ENCODE measurements around the gene RPS19BP1. TPM values are rescaled to one million over a fixed set of nuclear protein-coding genes. Genes with fewer than 3 reads are reported as not detected.

RPS19BP1 gene
- total and polyA plus RNA-seq, 12 donors = 31.3 to 222 (median 41.8) TPM

DNA sequence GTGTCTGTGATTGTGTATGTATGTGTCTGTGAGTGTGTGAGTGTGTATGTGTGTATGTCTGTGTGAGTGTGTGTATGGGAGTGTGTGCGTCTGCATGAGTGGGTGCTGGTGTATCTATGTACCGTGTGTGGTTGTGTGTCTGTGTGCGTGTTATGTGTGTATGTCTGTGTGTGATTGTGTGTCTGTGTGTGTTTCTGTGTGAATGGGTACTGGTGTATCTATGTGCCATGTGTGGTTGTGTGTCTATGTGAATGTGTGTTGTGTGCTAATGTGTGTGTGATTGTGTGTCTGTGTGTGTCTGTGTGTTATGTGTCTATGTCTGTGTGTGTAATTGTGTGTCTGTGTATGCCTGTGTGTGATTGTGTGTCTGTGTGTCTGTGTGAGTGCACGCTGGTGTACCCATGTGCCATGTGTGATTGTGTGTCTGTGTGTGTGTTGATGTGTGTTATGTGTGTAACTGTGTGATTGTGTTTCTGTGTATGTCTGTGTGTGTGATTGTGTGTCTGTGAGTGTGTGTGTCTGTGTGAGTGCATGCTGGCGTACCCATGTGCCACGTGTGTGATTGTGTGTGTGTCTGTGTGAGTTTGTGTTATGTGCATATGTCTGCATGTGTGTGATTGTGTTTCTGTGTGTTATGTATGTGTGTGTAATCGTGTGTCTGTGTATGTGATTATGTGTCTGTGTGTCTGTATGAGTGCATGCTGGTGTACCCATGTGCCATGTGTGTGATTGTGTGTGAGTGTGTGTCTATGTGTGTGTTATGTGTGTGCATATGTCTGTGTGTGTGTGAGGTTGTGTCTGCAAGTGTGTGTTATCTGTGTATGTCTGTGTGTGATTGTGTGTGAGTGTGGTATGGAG lies 31.3 kb upstream of the RPS19BP1 start:
- Histone ChIP-seq H3K27ac (no peak overlapping the region), H3K4me1 (no peaks in the 10 kb centered on the region), H3K27me3 (peaks cover 0 to 44% (median 31%) of the 10 kb centered on the region in 7 donors), H3K36me3 (no peaks in the 10 kb centered on the region), H3K9me3 (no peaks in the 10 kb centered on the region), H3K4me3 (no peak overlapping the region)
- WGBS, 2 donors = 81 to 88% methylated on average over 7 of the region's 7 CpGs
- no peak for DNase-seq
- no peak for ATAC-seq
- TF ChIP-seq, protein P1, sequence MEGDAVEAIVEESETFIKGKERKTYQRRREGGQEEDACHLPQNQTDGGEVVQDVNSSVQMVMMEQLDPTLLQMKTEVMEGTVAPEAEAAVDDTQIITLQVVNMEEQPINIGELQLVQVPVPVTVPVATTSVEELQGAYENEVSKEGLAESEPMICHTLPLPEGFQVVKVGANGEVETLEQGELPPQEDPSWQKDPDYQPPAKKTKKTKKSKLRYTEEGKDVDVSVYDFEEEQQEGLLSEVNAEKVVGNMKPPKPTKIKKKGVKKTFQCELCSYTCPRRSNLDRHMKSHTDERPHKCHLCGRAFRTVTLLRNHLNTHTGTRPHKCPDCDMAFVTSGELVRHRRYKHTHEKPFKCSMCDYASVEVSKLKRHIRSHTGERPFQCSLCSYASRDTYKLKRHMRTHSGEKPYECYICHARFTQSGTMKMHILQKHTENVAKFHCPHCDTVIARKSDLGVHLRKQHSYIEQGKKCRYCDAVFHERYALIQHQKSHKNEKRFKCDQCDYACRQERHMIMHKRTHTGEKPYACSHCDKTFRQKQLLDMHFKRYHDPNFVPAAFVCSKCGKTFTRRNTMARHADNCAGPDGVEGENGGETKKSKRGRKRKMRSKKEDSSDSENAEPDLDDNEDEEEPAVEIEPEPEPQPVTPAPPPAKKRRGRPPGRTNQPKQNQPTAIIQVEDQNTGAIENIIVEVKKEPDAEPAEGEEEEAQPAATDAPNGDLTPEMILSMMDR (IDR thresholded peaks at IDR 0.05) = no peak
- intact Hi-C loops (cut with DNase I) = loop anchor here in 1 of 10 donors (5.0 to 10.0 kb wide), 2 partner anchors 61 to 444 kb away; no protein-coding TSS in a partner anchor

DNA sequence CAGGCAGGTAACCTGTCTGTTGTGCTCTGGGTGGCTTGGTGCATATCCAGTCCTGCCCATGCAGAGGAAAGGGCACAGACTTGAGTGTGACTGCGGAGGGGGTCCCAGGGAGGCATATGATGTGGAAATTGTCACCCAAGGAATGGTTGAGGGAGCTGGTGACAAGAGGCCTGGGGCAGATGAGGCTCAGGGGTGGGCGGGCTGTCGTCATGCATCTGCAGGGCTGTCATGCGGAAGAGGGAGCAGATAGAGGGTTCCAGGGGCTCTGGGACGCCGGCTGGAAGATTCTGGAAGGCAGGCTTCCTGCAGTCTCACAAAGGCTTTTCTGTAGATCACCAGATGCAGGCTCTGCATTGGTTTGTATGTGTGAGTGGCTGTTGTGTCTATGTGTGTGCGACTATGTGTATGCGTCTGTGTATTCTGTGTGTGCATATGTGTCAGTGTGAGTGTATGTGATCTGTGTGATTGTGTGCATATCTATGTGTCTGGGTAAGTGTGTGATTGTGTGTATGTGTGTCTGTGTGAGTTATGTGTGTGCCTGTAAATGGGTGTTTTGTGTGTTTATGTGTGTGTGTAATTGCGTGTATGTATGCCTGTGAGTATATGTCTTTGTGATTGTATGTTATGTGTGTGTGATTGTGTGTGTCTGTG lies 30.4 kb upstream of the RPS19BP1 start:
- peaks cover 0 to 6% (median 3%) of the 10 kb centered on the region in 9 donors for H3K4me1 ChIP-seq
- no peak overlapping the region for H3K4me3 ChIP-seq
- DNase-seq = no peak
- H3K36me3 ChIP-seq = no peaks in the 10 kb centered on the region
- intact Hi-C loops (cut with DNase I) = loop anchor here in 1 of 10 donors (5.0 to 10.0 kb wide), 2 partner anchors 62 to 444 kb away; no protein-coding TSS in a partner anchor
- TF ChIP-seq, protein P1 (IDR thresholded peaks at IDR 0.05) = no peak
- ATAC-seq = no peak
- H3K9me3 ChIP-seq = no peaks in the 10 kb centered on the region
- H3K27ac ChIP-seq = no peak overlapping the region
- WGBS, 2 donors = 57 to 67% methylated on average over 9 of the region's 9 CpGs
- H3K27me3 ChIP-seq = peaks cover 5 to 52% (median 37%) of the 10 kb centered on the region in 7 donors

DNA sequence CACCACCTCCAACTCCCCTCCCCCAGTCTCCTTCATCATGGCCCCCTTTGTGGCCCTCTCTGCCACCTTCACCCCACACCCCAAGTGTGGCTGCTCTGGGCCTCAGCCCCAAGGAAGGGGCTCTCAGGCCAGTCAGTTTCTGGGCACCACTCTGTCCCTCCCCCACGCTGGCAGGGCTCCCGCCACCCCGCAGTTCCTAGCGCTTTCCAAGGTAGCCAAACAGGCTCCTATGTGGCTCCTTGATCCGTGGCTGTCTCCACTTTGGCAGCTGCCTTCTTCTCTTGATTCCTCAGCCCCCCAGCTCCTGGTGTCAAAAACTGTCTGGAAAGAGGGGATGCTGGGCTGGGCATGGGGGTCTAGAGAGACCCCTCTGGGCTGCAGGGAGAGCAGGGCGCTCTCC lies 27.6 kb upstream of the RPS19BP1 start:
- H3K27me3 ChIP-seq = peaks cover 12 to 78% (median 63%) of the 10 kb centered on the region in 7 donors
- H3K4me3 ChIP-seq = no peak overlapping the region
- H3K36me3 ChIP-seq = no peaks in the 10 kb centered on the region
- DNase-seq (no peak), ATAC-seq (no peak)
- 52 to 60% methylated on average over 6 of the region's 6 CpGs for WGBS, 2 donors
- no peak overlapping the region for H3K27ac ChIP-seq
- intact Hi-C loops (cut with DNase I) = loop anchor here in 1 of 10 donors (5.0 to 10.0 kb wide), 2 partner anchors 65 to 447 kb away; no protein-coding TSS in a partner anchor
- H3K4me1 ChIP-seq = peaks cover 0 to 8% (median 3%) of the 10 kb centered on the region in 9 donors
- no peaks in the 10 kb centered on the region for H3K9me3 ChIP-seq
- TF ChIP-seq, protein P1 (IDR thresholded peaks at IDR 0.05) = no peak

DNA sequence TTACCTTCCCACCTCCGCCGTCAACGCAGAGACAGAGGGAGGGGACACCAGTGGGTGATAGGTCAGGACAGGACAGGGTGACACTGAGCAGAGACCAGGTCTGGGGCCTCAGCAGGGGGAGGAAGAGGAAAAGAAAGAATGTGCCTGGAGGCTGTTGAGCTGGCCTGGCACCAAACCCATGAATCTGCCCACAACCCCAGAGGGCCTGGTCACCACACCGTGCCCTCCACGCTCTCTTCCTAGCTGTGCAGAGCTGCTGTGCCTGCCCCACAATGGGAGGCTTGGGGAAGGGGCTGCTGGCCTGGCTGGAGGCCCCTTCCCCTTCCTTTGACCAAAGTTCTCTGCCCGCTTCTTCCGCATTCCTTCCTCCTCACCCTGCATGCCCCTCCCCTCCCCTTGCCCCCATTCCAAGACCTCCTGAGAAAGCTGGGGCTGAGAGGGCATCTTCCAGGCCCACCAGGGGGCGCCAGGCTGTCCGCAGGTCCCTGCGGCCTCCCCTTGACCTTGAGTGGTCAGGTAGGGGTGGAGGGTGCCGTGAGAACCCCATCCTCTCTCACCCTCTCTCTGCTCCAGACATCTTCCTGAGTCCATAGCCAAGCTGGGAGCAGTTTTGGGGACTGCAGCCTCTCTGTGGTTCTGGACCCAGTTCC lies 27.0 kb upstream of the RPS19BP1 start:
- ATAC-seq (peak in 3 of 8 donors; percentile 14 to 47 (median 33)), DNase-seq (no peak)
- TF ChIP-seq, protein P1 (IDR thresholded peaks at IDR 0.05) = peak in 8 of 9 donors; percentile 14 to 45 (median 36)
- H3K36me3 ChIP-seq = no peaks in the 10 kb centered on the region
- WGBS, 2 donors = 34 to 39% methylated on average over 11 of the region's 11 CpGs
- H3K27me3 ChIP-seq = peaks cover 12 to 78% (median 63%) of the 10 kb centered on the region in 7 donors
- intact Hi-C loops (cut with DNase I) = loop anchor here in 3 of 10 donors (5.0 to 10.0 kb wide), 4 partner anchors 65 to 468 kb away; no protein-coding TSS in a partner anchor
- H3K9me3 ChIP-seq = no peaks in the 10 kb centered on the region
- H3K4me3 ChIP-seq = no peak overlapping the region
- H3K4me1 ChIP-seq = peaks cover 0 to 8% (median 3%) of the 10 kb centered on the region in 9 donors
- no peak overlapping the region for H3K27ac ChIP-seq

Data from heart right ventricle (tissue), 16 donors.